SHP77 (cell line): ENCODE data around the gene GRAMD4.
A peak's percentile ranks its signal among the peaks of the same experiment; 100 is the strongest.
"Not testable (repeated sequence)": the region's sequence is repeated elsewhere in the genome, so short reads cannot be mapped to it uniquely, and the experiment has no call there.

ENCODE experiments used
- DNase-seq, 2 experiments: peaks; one replicate each; lab custom pipeline; 2025; lab: John Stamatoyannopoulos, UW

Gene GRAMD4

GRCh38 chr22:46637711-46638600 lies 17.8 kb downstream of the GRAMD4 start:
- no peak for DNase-seq

DNA sequence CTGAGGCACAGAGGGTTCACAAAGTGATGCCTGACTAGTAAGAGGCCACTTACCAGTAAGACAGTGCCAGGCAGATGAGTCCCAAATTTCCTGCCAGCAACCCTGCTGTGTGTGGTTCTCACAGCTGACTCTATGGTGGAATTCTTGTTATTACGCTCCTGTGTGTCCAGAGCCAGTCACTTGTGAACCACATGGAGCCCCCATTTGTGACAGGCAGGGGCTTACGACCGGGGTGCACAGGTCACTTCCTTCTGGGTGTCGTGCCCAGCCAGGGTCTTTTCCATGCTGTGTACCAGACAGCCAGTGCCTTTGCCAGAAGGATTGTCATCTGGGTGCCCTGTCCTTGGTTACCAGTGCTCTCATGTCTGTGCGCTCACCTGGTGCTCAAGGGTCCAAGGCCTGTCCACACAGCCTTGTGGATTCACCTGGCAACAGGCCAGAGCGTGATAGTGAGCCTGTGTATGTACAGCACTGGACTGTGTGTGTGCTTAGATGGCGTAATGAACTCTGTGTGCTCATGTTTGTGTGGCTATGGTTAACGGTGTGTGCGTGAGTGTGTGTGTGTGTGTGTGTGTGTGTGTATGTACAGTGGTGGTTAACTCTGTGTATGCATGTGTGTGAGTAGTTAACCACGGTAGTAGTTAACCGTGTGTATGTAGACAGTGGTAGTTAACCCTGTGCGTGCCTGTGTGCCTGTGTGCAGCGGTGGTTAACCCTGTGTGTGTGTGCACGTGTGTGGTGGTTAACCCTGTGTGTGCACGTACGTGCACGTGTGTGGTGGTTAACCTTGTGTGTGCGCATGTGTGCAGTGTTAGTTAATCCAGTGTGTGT lies 18.6 kb downstream of the GRAMD4 start:
- peak; percentile 97 to 100 for DNase-seq

DNA sequence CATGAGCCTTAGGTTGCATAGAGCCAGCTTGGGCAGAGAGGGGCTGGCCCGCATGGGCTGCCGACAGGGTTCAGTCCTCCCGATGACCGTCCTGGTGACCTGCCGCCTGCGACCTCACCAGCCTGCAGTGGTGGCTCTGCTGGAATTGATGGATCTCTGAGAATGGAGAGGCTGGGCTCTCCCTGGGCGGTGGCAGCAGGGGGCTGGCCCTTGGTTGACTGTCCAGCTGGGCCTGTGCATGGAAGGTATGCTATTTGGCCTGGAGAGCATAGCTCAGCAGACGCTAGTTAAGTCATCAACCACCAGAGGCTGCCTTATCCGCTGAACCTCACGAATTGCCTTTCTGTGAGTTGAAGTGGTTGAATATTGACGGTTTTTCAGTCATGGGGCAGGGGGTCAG lies 19.7 kb downstream of the GRAMD4 start:
- DNase-seq = no peak

GRCh38 chr22:46640293-46641055 lies 20.3 kb downstream of the GRAMD4 start:
- DNase-seq = no peak

DNA sequence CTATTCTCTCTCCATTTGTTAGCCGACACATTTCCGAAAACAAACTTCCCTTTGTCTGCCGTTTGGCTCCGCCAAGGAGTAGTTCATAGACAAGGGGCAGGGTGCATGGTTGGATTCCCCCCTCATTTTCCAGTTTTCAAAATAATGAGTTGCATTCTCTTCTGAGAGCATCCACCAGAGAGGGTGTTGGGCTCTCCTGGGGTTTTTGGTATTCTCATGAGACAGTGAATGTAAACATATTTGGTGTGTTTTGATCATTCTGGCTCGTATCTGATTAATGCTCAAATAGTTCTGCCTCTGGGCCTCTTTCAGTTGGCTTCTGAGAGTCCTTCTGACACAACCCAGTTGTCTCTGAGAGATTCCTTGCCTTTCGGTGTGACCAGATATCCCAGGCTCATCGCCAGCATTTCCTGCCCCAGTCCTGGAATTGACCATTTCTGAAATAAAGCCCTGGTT lies 21.7 kb downstream of the GRAMD4 start:
- no peak for DNase-seq

DNA sequence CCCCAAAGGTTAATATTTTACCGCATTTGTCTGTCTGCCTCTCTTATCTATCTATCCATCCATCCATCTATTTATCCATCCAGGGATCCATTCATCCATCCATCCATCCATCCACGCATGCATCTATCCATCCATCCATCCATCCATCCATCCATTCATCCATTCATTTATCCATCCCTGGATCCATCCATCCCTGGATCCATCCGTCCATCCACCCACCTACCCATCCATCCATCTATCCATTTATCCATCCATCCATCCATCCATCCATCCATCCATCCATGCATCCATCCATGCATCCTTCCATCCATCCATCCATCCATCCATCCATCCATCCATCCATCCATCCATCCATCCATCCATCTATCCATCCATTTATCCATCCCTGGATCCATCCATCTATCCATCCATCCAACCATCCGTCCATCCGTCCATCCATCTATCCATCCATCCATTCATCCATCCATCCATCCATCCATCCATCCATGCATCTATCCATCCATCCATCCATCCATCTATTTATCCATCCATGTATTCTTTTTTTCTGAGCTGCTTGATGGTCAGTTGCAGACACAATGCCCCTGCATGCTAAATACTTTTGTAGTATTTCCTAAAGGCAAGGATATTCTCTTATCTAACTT lies 22.8 kb downstream of the GRAMD4 start:
- DNase-seq = not testable (repeated sequence)

DNA sequence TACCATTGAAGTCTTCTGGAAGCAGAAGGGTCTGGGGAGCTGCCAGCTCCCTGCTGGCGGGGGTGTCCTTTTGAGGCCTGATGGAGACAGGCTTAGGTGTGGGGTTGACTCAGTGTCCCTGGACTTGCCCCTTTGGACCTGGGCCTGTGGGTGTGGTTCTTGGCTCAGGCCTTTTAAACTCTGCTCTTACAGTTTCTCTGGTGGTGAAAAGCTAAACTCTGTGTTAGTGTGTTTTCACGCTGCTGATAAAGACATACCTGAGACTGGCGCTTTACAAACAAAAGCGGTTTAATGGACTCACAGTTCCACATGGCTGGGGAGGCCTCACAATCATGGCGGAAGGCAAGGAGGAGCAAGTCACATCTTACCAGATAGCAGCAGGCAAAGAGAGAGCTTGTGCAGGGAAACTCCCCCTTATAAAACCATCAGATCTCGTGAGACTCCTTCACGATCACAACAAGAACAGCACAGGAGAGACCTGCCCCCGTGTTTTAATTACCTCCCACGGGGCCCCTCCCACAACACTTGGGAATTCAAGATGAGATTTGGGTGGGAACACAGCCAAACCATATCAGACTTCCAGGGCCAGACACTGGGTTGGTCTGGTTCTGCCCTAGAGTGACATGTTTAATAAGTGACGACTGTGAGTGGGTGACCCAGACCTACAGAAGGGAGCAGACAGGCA lies 26.5 kb downstream of the GRAMD4 start:
- no peak for DNase-seq

DNA sequence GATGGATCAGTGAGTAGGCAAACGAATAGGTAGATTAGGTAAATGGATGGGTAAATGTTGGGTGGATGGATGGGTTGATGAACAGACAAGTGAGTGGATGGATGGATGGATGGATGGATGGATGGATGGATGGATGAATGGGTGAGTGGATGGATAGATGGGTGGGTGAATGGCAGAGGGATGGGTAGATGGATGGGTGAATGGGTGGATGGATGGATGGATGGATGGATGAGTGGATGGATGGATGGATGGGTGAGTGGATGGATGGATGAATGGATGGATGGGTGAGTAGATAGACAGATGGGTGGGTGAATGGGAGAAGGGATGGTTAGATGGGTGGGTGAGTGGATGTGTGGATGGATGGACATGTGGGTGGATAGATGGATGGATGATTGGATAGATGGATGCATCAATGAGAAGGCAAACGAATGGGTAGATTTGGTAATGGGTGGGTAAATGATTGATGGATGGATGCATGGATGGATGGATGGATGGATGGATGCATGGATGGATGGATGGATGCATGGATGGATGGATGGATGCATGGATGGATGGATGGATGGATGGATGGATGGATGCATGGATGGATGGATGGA lies 28.1 kb downstream of the GRAMD4 start:
- DNase-seq = not testable (repeated sequence)

GRCh38 chr22:46649141-46650077 lies 29.2 kb downstream of the GRAMD4 start:
- peak; percentile 95 to 96 for DNase-seq

DNA sequence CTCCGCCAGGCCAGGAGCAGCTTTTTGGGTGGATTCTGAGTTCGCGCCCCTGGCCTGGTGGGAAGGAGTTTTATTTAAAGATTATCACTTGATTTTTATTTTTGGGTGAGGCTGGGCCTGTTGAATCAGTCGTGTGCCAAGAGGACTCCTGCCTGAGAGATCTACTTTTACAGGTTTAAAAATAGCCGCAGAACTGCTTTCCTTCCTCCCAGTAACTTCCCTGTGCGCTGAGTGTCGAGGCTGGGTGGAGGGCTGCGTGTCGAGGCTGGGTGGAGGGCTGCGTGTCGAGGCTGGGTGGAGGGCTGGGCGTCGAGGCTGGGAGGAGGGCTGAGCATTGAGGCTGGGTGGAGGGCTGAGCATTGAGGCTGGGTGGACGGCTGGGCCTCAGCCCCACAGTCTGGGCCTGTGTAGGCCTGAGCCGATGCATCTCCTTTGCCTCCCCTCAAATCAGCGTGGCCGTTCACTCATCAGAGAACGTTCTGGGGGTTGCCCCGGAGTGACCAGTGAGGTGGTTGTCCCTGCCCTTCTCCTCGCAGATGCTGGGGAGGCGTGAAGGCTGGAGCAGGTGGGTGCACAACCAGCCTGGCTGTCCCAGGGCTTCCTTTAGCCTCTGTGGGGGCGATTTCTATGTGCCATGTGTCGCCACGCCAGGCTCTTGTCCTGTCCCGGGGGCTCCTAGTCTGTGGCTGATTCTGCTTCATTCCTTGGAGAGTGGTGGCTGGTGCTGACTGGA lies 30.1 kb downstream of the GRAMD4 start:
- DNase-seq = no peak

GRCh38 chr22:46651316-46651715 lies 31.1 kb downstream of the GRAMD4 start:
- peak; percentile 43 to 72 for DNase-seq

DNA sequence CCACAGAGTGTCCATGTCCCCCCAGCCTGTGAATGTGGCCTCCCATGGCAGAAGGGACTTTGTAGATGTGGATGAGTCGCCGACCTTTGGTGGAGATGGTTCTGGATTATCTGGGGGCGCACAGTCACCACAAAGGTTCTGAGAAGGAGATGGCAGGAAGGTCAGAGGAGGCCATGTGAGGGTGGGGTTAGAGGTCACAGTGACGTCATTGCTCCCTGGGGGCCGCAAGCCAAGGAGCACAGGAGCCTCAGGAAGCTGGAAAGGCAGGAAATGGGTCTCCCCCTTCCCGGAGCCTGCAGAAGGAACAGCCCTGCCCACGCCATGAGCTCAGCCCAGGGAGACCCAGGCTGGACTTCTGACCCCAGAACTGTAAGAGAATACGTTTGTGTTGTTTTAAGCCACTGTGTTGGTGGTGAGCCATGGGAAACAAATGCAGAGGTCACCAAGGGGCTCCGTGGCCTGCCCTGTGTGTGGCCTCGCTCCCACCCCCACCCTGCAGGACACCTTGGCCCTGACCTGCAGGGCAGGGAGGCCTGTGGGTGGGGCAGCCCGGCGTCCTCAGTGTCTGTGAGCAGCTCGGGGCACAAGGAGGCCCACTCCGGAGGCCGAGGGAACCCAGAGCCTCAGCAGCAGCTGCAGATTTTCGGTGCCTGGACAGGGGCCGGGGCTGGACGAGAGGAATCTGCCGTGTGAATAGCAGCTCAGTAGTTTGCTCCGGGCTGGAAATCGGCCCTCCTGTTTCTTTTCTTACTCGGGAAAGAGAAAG lies 32.1 kb downstream of the GRAMD4 start:
- DNase-seq = no peak

GRCh38 chr22:46652847-46653331 lies 32.7 kb downstream of the GRAMD4 start:
- DNase-seq = peak; percentile 82 to 88

- DNase-seq = no peak
Measured at GRCh38 chr22:46653596-46653995, 33.4 kb downstream of the GRAMD4 start.

DNA sequence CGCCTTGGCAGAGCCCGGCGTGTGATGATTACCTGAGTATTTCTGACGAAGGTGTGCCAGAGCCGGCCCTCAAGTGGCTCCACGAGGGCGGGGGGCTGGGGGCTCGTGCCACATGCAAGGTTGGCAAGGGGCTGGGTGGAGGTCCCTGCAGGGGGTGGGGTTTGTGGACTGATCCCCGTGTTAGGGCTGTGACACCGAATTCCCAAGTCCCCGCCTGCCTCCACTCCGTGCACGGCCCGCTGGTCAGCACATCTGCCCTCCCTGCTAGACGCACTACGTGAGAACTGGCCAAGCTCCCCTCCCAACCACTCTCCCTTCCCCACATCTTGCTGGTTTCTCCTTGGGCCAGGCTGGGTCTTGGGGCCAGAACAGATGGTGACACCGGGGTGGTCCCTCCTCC lies 34.2 kb downstream of the GRAMD4 start:
- DNase-seq = no peak

- DNase-seq = no peak
Measured at GRCh38 chr22:46654927-46655595, 34.9 kb downstream of the GRAMD4 start.
